Neural cell (in vitro differentiated cells): ENCODE measurements around the gene PARK7. TPM values are rescaled to one million over a fixed set of nuclear protein-coding genes. Genes with fewer than 3 reads are reported as not detected.
"Not testable (repeated sequence)": the region's sequence is repeated elsewhere in the genome, so short reads cannot be mapped to it uniquely, and the experiment has no call there.

Source experiments
- H2AFZ ChIP-seq: fragments of 200-600, 300-800 bp; sonication (generic), shearing (Covaris generic); 2 replicates; pipeline ENCODE4 v1.6.0; 2014; ENCODE audit warnings: low read depth, mild to moderate bottlenecking, antibody characterized with exemption, low read length, moderate library complexity
- H3F3A ChIP-seq: fragments of 200-600 bp; shearing (Covaris generic); 2 replicates; pipeline ENCODE4 v1.6.1; 2016; ENCODE audit warnings: mild to moderate bottlenecking, moderate library complexity, mixed read lengths, antibody characterized with exemption, low read length; ENCODE audit not compliant: insufficient read depth, poor library complexity, severe bottlenecking
- H3K27ac ChIP-seq: fragments of 200-600, 300-800 bp; sonication (generic), shearing (Covaris generic); 2 replicates; pipeline ENCODE4 v1.5.1; 2014; ENCODE audit warnings: mild to moderate bottlenecking, low read length, moderate library complexity
- H3K27me3 ChIP-seq: fragments of 300-800, 200-600 bp; sonication (generic), shearing (Covaris generic); 2 replicates; pipeline ENCODE4 v1.6.0; 2014; ENCODE audit warnings: mild to moderate bottlenecking, low read depth, low read length, moderate library complexity; ENCODE audit not compliant: insufficient read depth
- H3K36me3 ChIP-seq: fragments of 300-800, 200-600 bp; sonication (generic), shearing (Covaris generic); 2 replicates; pipeline ENCODE4 v1.5.1; 2014; ENCODE audit warnings: mild to moderate bottlenecking, antibody characterized with exemption, low read length, moderate library complexity; ENCODE audit not compliant: insufficient read depth
- H3K4me2 ChIP-seq: fragments of 300-800, 200-600 bp; sonication (generic), shearing (Covaris generic); 2 replicates; pipeline ENCODE4 v1.6.0; 2014; ENCODE audit warnings: mild to moderate bottlenecking, low read length
- H3K4me3 ChIP-seq: fragments of 300-800, 200-600 bp; sonication (generic), shearing (Covaris generic); 2 replicates; pipeline ENCODE4 v1.5.1; 2014; ENCODE audit warnings: mild to moderate bottlenecking, low read length, moderate library complexity
- H3K79me2 ChIP-seq: fragments of 200-600 bp; shearing (Covaris generic); replicated peaks from 2 replicates; pipeline ENCODE4 v1.6.0; 2014; ENCODE audit warnings: mild to moderate bottlenecking, low read length, moderate library complexity; ENCODE audit not compliant: insufficient read depth
- H3K9ac ChIP-seq: fragments of 300-800, 200-600 bp; sonication (generic), shearing (Covaris generic); 2 replicates; pipeline ENCODE4 v1.6.1; 2016; ENCODE audit warnings: mild to moderate bottlenecking, low read length, mixed read lengths
- H3K9me2 ChIP-seq: fragments of 200-600 bp; shearing (Covaris generic); 2 replicates; pipeline ENCODE4 v1.6.1; 2016; ENCODE audit warnings: mild to moderate bottlenecking, low read length, mixed read lengths; ENCODE audit not compliant: insufficient read depth
- H3K9me3 ChIP-seq: fragments of 200-600, 300-800 bp; sonication (generic), shearing (Covaris generic); 2 replicates; pipeline ENCODE4 v1.6.1; 2016; ENCODE audit warnings: mild to moderate bottlenecking, mixed run types, low read length, moderate library complexity, mixed read lengths
- H4K20me1 ChIP-seq: fragments of 200-600 bp; shearing (Covaris generic); 2 replicates; pipeline ENCODE4 v1.6.1; 2016; ENCODE audit warnings: mild to moderate bottlenecking, mixed run types; ENCODE audit not compliant: insufficient read depth
- EP300 ChIP-seq: fragments of 450-650 bp; conservative IDR thresholded peaks from 2 replicates; pipeline ENCODE4 v1.6.1; 2014; ENCODE audit warnings: antibody characterized with exemption, mild to moderate bottlenecking, moderate library complexity; ENCODE audit not compliant: poor library complexity, severe bottlenecking
- EZH2 ChIP-seq: fragments of 200-600, 300-800 bp; shearing (Covaris generic), sonication (generic); IDR thresholded peaks from 2 replicates; pipeline ENCODE4 v1.6.1; 2014; ENCODE audit warnings: antibody characterized with exemption, low read length, borderline replicate concordance, mild to moderate bottlenecking; ENCODE audit not compliant: insufficient read depth, poor library complexity, severe bottlenecking
- MXI1 ChIP-seq: fragments of 450-650 bp; conservative IDR thresholded peaks from 2 replicates; pipeline ENCODE4 v1.6.1; 2014; ENCODE audit warnings: antibody characterized with exemption, mild to moderate bottlenecking; ENCODE audit not compliant: poor library complexity, severe bottlenecking
- POLR2AphosphoS5 ChIP-seq: IDR thresholded peaks from 2 replicates; pipeline ENCODE4 v1.6.1; 2012
- RAD21 ChIP-seq: fragments of 450-650 bp; conservative IDR thresholded peaks from 2 replicates; pipeline ENCODE4 v1.6.1; 2014; ENCODE audit warnings: antibody characterized with exemption, mild to moderate bottlenecking, moderate library complexity
- SMC3 ChIP-seq: fragments of 450-650 bp; conservative IDR thresholded peaks from 2 replicates; pipeline ENCODE4 v1.6.1; 2014; ENCODE audit warnings: antibody characterized with exemption, mild to moderate bottlenecking, moderate library complexity; ENCODE audit not compliant: poor library complexity
- TAF1 ChIP-seq: IDR thresholded peaks from 2 replicates; pipeline ENCODE4 v1.6.1; 2012; ENCODE audit warnings: low read depth
- polyA plus RNA-seq: library from polyadenylated mRNA; depleted of rRNA; stranded (reverse); fragments of >200 nt; gene quantifications from 2 replicates; pipeline ENCODE4 v1.2.3, GENCODE V29; 2014
- TF ChIP-seq, protein P1 (sequence below): fragments of 450-650 bp; IDR thresholded peaks from 2 replicates; pipeline ENCODE4 v1.5.1; 2014; ENCODE audit warnings: antibody characterized with exemption, mild to moderate bottlenecking, moderate library complexity; ENCODE audit not compliant: poor library complexity, severe bottlenecking
- TF ChIP-seq, protein P2 (sequence below): IDR thresholded peaks from 2 replicates; pipeline ENCODE4 v1.6.1; 2012; ENCODE audit warnings: borderline replicate concordance

Gene PARK7
- polyA plus RNA-seq, 1 donor from 2014 or later, result 378 TPM

DNA sequence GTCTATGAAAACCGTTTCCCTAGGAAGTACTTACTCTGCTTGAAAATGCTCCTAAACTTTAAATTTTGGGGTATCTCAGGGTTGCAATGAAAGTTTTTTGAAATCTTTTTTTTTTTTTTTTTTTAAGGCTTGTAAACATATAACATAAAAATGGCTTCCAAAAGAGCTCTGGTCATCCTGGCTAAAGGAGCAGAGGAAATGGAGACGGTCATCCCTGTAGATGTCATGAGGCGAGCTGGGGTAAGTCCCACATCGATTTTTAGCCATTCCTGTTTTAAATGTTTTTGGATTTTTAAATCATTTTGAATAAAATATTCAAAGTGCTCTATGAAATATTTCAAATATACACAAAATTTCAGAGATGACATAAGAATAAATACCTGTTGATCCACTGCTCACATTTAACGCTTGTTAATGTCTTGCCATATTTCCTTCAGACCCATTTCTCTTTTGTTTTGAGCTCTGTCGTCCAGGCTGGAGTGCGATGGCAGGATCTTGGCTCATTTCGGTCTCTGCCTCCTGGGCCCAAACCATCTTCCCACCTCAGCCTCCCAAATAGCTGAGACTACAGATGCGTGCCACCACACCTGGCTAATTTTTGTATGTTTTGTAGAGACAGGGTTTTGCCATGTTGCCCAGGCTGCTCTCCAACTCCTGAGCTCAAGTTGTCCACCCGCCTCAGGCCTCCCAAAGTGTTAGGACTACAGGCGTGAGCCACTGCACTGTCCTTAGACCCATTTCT, 1.3 kb downstream of the PARK7 start:
- Histone ChIP-seq H3K36me3 (no peaks in the 10 kb centered on the region), H3K79me2 (peaks cover 22% of the 10 kb centered on the region), H3K9ac (peak overlapping the region; percentile 85), H3K4me3 (peak overlapping the region; percentile 90), H2AFZ (no peak overlapping the region), H3K9me2 (no peaks in the 10 kb centered on the region), H4K20me1 (no peaks in the 10 kb centered on the region), H3K4me2 (peak overlapping the region; percentile 54), H3K9me3 (no peaks in the 10 kb centered on the region), H3K27ac (no peak overlapping the region), H3F3A (peaks cover 4% of the 10 kb centered on the region), H3K27me3 (no peaks in the 10 kb centered on the region)
- no peak for TF ChIP-seq SMC3
- TF ChIP-seq EP300, result no peak
- no peak for TF ChIP-seq RAD21
- TF ChIP-seq EZH2, result no peak
- TF ChIP-seq, protein P1, sequence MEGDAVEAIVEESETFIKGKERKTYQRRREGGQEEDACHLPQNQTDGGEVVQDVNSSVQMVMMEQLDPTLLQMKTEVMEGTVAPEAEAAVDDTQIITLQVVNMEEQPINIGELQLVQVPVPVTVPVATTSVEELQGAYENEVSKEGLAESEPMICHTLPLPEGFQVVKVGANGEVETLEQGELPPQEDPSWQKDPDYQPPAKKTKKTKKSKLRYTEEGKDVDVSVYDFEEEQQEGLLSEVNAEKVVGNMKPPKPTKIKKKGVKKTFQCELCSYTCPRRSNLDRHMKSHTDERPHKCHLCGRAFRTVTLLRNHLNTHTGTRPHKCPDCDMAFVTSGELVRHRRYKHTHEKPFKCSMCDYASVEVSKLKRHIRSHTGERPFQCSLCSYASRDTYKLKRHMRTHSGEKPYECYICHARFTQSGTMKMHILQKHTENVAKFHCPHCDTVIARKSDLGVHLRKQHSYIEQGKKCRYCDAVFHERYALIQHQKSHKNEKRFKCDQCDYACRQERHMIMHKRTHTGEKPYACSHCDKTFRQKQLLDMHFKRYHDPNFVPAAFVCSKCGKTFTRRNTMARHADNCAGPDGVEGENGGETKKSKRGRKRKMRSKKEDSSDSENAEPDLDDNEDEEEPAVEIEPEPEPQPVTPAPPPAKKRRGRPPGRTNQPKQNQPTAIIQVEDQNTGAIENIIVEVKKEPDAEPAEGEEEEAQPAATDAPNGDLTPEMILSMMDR, result no peak
- no peak for TF ChIP-seq TAF1
- TF ChIP-seq MXI1, result no peak
- no peak for TF ChIP-seq POLR2AphosphoS5
- TF ChIP-seq, protein P2, sequence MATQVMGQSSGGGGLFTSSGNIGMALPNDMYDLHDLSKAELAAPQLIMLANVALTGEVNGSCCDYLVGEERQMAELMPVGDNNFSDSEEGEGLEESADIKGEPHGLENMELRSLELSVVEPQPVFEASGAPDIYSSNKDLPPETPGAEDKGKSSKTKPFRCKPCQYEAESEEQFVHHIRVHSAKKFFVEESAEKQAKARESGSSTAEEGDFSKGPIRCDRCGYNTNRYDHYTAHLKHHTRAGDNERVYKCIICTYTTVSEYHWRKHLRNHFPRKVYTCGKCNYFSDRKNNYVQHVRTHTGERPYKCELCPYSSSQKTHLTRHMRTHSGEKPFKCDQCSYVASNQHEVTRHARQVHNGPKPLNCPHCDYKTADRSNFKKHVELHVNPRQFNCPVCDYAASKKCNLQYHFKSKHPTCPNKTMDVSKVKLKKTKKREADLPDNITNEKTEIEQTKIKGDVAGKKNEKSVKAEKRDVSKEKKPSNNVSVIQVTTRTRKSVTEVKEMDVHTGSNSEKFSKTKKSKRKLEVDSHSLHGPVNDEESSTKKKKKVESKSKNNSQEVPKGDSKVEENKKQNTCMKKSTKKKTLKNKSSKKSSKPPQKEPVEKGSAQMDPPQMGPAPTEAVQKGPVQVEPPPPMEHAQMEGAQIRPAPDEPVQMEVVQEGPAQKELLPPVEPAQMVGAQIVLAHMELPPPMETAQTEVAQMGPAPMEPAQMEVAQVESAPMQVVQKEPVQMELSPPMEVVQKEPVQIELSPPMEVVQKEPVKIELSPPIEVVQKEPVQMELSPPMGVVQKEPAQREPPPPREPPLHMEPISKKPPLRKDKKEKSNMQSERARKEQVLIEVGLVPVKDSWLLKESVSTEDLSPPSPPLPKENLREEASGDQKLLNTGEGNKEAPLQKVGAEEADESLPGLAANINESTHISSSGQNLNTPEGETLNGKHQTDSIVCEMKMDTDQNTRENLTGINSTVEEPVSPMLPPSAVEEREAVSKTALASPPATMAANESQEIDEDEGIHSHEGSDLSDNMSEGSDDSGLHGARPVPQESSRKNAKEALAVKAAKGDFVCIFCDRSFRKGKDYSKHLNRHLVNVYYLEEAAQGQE, result no peak

DNA sequence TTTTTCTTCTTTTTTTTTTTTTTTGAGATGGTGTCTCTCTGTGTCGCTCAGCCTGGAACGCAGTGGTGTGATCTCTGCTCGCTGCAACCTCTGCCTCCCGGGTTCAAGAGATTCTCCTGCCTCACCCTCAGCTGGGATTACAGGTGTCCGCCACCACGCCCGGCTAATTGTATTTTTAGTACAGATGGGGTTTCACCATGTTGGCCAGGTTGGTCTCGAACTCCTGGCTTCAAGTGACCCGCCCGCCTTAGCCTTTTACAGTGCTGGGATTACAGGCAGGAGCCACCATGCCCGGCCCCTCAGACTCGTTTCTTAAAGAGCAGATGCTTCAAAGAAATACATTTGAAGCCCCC, 1.8 kb downstream of the PARK7 start:
- H4K20me1 ChIP-seq, H3K9me2 ChIP-seq, H3K9ac ChIP-seq, H2AFZ ChIP-seq, H3K4me2 ChIP-seq, H3K27ac ChIP-seq, H3K4me3 ChIP-seq, H3F3A ChIP-seq, H3K27me3 ChIP-seq, H3K9me3 ChIP-seq, H3K36me3 ChIP-seq: not testable (repeated sequence)
- H3K79me2 ChIP-seq, result peaks cover 22% of the 10 kb centered on the region

DNA sequence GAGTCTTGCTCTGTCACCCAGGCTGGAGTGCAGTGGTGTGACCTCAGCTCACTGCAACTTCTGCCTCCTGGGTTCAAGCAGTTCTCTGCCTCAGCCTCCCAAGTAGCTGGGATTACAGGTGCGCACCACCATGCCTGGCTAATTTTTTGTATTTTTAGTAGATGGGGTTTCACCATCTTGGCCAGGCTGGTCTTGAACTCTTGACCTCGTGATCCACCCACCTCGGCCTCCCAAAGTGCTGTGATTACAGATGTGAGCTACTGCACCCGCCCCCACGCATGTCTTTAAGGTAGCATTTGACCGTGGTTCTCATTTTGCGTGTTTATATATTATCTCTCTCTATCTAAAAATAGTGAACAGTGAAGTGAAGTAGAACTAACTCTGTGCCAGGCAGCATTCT, 2.3 kb downstream of the PARK7 start:
- H3K9me2 ChIP-seq, H3K9me3 ChIP-seq, H3K4me3 ChIP-seq, H3K9ac ChIP-seq, H3K36me3 ChIP-seq, H3K4me2 ChIP-seq, H2AFZ ChIP-seq, H3K27ac ChIP-seq, H4K20me1 ChIP-seq, H3F3A ChIP-seq, H3K27me3 ChIP-seq: not testable (repeated sequence)
- peaks cover 22% of the 10 kb centered on the region for H3K79me2 ChIP-seq
